ENCODE measurements around the gene GLP2R.
"Not testable (repeated sequence)": the region's sequence is repeated elsewhere in the genome, so short reads cannot be mapped to it uniquely, and the experiment has no call there.

Gene GLP2R

GRCh38 chr17:9825641-9826150, at the start of gene GLP2R:
Gene GLP2R (plus strand): TSS chr17:9825924. CDS start chr17:9826064, 140 bp downstream.
- no peak for DNase-seq (ENCODE audit: low read depth in 2 of 2)

- no peak for DNase-seq (ENCODE audit: low read depth in 2 of 2)
These were observed 48.8 kb upstream of the GLP2R start for GRCh38 chr17:9776911-9777310.

- DNase-seq (ENCODE audit: low read depth in 2 of 2): no peak
These were observed 45.2 kb upstream of the GLP2R start for GRCh38 chr17:9780552-9780951.

GRCh38 chr17:9783050-9783449, 42.7 kb upstream of the GLP2R start:
- no peak for DNase-seq (ENCODE audit: low read depth in 2 of 2)

GRCh38 chr17:9783465-9783864, 42.3 kb upstream of the GLP2R start:
- DNase-seq (ENCODE audit: low read depth in 2 of 2): not testable (repeated sequence)

- DNase-seq (ENCODE audit: low read depth in 2 of 2): no peak
These were observed 41.2 kb upstream of the GLP2R start for GRCh38 chr17:9784544-9784943.

- no peak for DNase-seq (ENCODE audit: low read depth in 2 of 2)
These were observed 37.1 kb upstream of the GLP2R start for GRCh38 chr17:9788601-9789000.

- DNase-seq (ENCODE audit: low read depth in 2 of 2): no peak
These were observed 35.4 kb upstream of the GLP2R start for GRCh38 chr17:9790316-9790715.

GRCh38 chr17:9790889-9791876, 34.5 kb upstream of the GLP2R start, which contains the start of gene DHRS7C:
Gene DHRS7C (minus strand): TSS chr17:9791592. CDS start chr17:9791284, 308 bp downstream.
- no peak for DNase-seq (ENCODE audit: low read depth in 2 of 2)

GRCh38 chr17:9792181-9792840, 33.4 kb upstream of the GLP2R start:
- no peak for DNase-seq (ENCODE audit: low read depth in 2 of 2)

- DNase-seq (ENCODE audit: low read depth in 2 of 2): no peak
These were observed 27.7 kb upstream of the GLP2R start for GRCh38 chr17:9798008-9798407.

GRCh38 chr17:9798724-9799123, 27.0 kb upstream of the GLP2R start:
- no peak for DNase-seq (ENCODE audit: low read depth in 2 of 2)

- no peak for DNase-seq (ENCODE audit: low read depth in 2 of 2)
These were observed 24.2 kb upstream of the GLP2R start for GRCh38 chr17:9801505-9801904.

GRCh38 chr17:9802294-9802693, 23.4 kb upstream of the GLP2R start:
- no peak for DNase-seq (ENCODE audit: low read depth in 2 of 2)

- DNase-seq (ENCODE audit: low read depth in 2 of 2): no peak
These were observed 23.0 kb upstream of the GLP2R start for GRCh38 chr17:9802697-9803096.

GRCh38 chr17:9805769-9806168, 20.0 kb upstream of the GLP2R start:
- no peak for DNase-seq (ENCODE audit: low read depth in 2 of 2)

GRCh38 chr17:9806699-9807098, 19.0 kb upstream of the GLP2R start:
- no peak for DNase-seq (ENCODE audit: low read depth in 2 of 2)

GRCh38 chr17:9809409-9809808, 16.3 kb upstream of the GLP2R start:
- DNase-seq (ENCODE audit: low read depth in 2 of 2): no peak

GRCh38 chr17:9810100-9810949, 15.4 kb upstream of the GLP2R start:
- no peak for DNase-seq (ENCODE audit: low read depth in 2 of 2)

GRCh38 chr17:9811086-9811485, 14.6 kb upstream of the GLP2R start:
- no peak for DNase-seq (ENCODE audit: low read depth in 2 of 2)

GRCh38 chr17:9811537-9811936, 14.2 kb upstream of the GLP2R start:
- no peak for DNase-seq (ENCODE audit: low read depth in 2 of 2)

GRCh38 chr17:9813166-9813565, 12.6 kb upstream of the GLP2R start:
- no peak for DNase-seq (ENCODE audit: low read depth in 2 of 2)
